Lung (tissue), 12 donors: Measurements from ENCODE around the gene KIF23. TPM values are rescaled to one million over a fixed set of nuclear protein-coding genes. Genes with fewer than 3 reads are reported as not detected.
"Not testable (repeated sequence)": the region's sequence is repeated elsewhere in the genome, so short reads cannot be mapped to it uniquely, and the experiment has no call there.

Experiments used
- ATAC-seq: fragments of 200-7000 bp; cut with Tn5 transposase; one replicate; pipeline ENCODE4 v1.9.1; 2020; ENCODE audit warnings: moderate number of reproducible peaks; ENCODE audit not compliant: insufficient read depth, low FRiP score
- DNase-seq, 3 donors: peaks; one replicate each; pipeline ENCODE4 v3.0.0-alpha.2; 2013 to 2017
- H3K27ac ChIP-seq, 2 donors: one replicate each; pipeline ENCODE4 v1.5.1; 2013; ENCODE audit warnings: mild to moderate bottlenecking in 2 of 2, moderate library complexity in 2 of 2, control low read depth in 1 of 2, inconsistent platforms in 1 of 2, low read depth in 1 of 2, low read length in 1 of 2
- H3K27me3 ChIP-seq, 3 donors: one replicate each; pipeline ENCODE4 v1.5.1; 2013; ENCODE audit warnings: low read length in 2 of 3; ENCODE audit not compliant: control insufficient read depth in 3 of 3, insufficient read depth in 3 of 3
- H3K36me3 ChIP-seq, 4 donors: one replicate each; pipeline ENCODE4 v1.5.1; 2013; ENCODE audit warnings: low read length in 4 of 4, mild to moderate bottlenecking in 1 of 4, moderate library complexity in 1 of 4; ENCODE audit not compliant: control insufficient read depth in 4 of 4, insufficient read depth in 4 of 4
- H3K4me1 ChIP-seq, 5 donors: one replicate each; pipeline ENCODE4 v1.5.1; 2013; ENCODE audit warnings: low read length in 5 of 5, mild to moderate bottlenecking in 2 of 5, moderate library complexity in 1 of 5; ENCODE audit not compliant: control insufficient read depth in 5 of 5, insufficient read depth in 5 of 5
- H3K4me3 ChIP-seq: one replicate; pipeline ENCODE4 v1.5.1; 2013; ENCODE audit warnings: mild to moderate bottlenecking, control low read depth, moderate library complexity
- H3K9ac ChIP-seq, 2 donors: one replicate each; pipeline ENCODE4 v1.5.1; 2013; ENCODE audit warnings: low read length in 2 of 2, control low read depth in 1 of 2; ENCODE audit not compliant: insufficient read depth in 1 of 2
- H3K9me3 ChIP-seq, 4 donors: one replicate each; pipeline ENCODE4 v1.5.1; 2013; ENCODE audit warnings: low read length in 3 of 4, mild to moderate bottlenecking in 1 of 4, moderate library complexity in 1 of 4; ENCODE audit not compliant: control insufficient read depth in 4 of 4, insufficient read depth in 3 of 4
- WGBS, 2 donors: extraction: QIAGEN DNeasy Blood & Tissue Kit; methylation state at CpG; one replicate each; pipeline ENCODE4 v1.1.7; 2013; 5-methylcytosine and 5-hydroxymethylcytosine counted together
- polyA plus RNA-seq, 2 donors: library from polyadenylated mRNA; stranded (reverse); fragments of 200-250 nt; gene quantifications; one replicate each; pipeline ENCODE4 v1.2.1, GENCODE V29; 2013
- total RNA-seq, 2 donors: library from RNA; depleted of rRNA in 1 of 2; stranded (reverse); fragments of >200 nt in 1 of 2; gene quantifications; one replicate each; pipeline ENCODE4 v1.2.1, GENCODE V29; 2014 to 2021
- TF ChIP-seq, protein P1 (sequence below): IDR thresholded peaks from 2 replicates; pipeline ENCODE4 v1.5.1; 2012; ENCODE audit warnings: mild to moderate bottlenecking; ENCODE audit errors: control extremely low read depth, extremely low read depth
- donor health status: control.
- donor health status: control.
- donor health status: Bipolar disorder and iron deficiency.
- donor health status: healthy.
- donor health status: DM: yes; HTN: yes; CAD: no.

KIF23 gene
- total and polyA plus RNA-seq, 4 donors: 1.4 to 15.4 (median 1.8) TPM

DNA sequence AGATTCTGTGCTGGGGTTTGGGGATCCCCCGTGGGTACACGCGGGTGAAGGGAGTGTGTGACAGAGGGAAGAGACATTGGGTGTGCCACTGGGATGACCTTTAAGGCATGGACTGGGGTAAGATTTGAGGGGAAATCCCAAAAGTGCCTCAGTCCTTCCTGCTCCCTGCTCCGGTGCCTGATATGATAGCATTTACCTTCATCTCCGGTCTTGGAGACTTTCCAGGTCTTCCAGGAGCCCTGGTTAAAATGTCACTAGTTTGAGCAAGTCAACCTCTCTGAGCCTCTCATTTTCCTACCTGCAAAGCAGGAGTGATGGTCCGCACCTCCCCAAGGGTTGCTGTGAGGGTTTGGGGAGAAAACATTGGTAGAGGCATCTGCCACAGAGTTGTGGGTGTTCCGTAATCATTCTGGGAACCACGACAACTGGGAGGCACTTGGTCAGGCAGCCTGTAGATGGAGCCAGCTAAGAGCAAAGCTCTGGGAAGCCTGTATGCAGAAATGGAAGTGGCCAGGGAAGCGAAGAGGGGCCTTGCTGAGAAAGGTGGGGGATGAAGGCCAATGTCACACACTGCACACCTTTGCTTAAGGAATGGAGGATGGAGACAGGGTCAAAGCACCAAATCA lies 33.9 kb upstream of the KIF23 start:
- ATAC-seq (no peak), DNase-seq (no peak)
- Histone ChIP-seq H3K4me1 (peaks cover 0 to 11% (median 5%) of the 10 kb centered on the region in 5 donors), H3K4me3 (no peak overlapping the region), H3K9me3 (no peaks in the 10 kb centered on the region), H3K9ac (no peak overlapping the region), H3K27me3 (no peaks in the 10 kb centered on the region), H3K36me3 (peaks cover 0 to 2% (median 0%) of the 10 kb centered on the region in 4 donors), H3K27ac (no peak overlapping the region)
- TF ChIP-seq, protein P1, sequence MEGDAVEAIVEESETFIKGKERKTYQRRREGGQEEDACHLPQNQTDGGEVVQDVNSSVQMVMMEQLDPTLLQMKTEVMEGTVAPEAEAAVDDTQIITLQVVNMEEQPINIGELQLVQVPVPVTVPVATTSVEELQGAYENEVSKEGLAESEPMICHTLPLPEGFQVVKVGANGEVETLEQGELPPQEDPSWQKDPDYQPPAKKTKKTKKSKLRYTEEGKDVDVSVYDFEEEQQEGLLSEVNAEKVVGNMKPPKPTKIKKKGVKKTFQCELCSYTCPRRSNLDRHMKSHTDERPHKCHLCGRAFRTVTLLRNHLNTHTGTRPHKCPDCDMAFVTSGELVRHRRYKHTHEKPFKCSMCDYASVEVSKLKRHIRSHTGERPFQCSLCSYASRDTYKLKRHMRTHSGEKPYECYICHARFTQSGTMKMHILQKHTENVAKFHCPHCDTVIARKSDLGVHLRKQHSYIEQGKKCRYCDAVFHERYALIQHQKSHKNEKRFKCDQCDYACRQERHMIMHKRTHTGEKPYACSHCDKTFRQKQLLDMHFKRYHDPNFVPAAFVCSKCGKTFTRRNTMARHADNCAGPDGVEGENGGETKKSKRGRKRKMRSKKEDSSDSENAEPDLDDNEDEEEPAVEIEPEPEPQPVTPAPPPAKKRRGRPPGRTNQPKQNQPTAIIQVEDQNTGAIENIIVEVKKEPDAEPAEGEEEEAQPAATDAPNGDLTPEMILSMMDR: no peak
- 84 to 85% methylated on average over 9 of the region's 9 CpGs for whole genome bisulfite sequencing, 2 donors

DNA sequence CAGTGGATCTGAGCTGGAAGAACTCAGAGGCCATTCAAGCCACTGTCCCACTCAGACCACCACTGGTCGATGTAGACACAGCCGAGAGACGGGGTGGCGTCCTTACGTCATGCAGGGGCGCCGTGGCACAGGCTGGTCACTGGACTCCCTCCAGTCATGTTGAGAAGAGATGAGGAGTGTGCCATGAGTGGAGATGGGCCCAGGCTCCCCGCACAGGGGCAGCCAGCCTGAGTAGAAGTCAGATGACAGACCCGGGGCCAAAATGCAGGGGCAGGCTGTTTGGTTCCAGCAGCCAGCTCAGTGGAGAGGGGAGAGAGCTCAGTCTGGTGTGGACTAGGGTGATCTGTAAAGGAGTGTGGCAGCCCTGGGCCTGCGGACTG lies 33.4 kb upstream of the KIF23 start:
- H3K27ac ChIP-seq: no peak overlapping the region
- peaks cover 0 to 2% (median 0%) of the 10 kb centered on the region in 4 donors for H3K36me3 ChIP-seq
- H3K4me3 ChIP-seq: no peak overlapping the region
- TF ChIP-seq, protein P1: no peak
- H3K9ac ChIP-seq: no peak overlapping the region
- peaks cover 0 to 11% (median 5%) of the 10 kb centered on the region in 5 donors for H3K4me1 ChIP-seq
- no peaks in the 10 kb centered on the region for H3K27me3 ChIP-seq
- no peak for DNase-seq
- 90 to 97% methylated on average over 10 of the region's 10 CpGs for WGBS, 2 donors
- H3K9me3 ChIP-seq: no peaks in the 10 kb centered on the region
- ATAC-seq: no peak

DNA sequence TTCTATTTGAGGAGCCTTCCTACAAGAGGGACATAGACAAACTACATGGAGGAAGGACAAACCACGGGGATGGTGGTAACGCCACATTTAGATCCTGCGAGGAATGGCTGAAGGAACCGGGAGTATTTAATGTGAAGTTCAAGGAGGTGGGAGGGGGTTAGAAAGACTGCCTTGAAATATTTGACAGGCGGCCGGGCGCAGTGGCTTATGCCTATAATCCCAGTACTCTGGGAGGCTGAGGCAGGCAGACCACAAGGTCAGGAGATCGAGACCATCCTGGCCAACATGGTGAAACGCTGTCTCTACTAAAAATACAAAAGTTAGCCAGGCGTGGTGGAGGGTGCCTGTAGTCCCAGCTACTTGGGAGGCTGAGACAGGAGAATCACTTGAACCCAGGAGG lies 32.0 kb upstream of the KIF23 start:
- H3K9ac ChIP-seq, DNase-seq, H3K4me3 ChIP-seq, H3K36me3 ChIP-seq, H3K27ac ChIP-seq, H3K9me3 ChIP-seq, H3K27me3 ChIP-seq, ATAC-seq: not testable (repeated sequence)
- H3K4me1 ChIP-seq: peaks cover 0 to 11% (median 5%) of the 10 kb centered on the region in 5 donors
- WGBS, 2 donors: 95 to 98% methylated on average over 10 of the region's 10 CpGs

DNA sequence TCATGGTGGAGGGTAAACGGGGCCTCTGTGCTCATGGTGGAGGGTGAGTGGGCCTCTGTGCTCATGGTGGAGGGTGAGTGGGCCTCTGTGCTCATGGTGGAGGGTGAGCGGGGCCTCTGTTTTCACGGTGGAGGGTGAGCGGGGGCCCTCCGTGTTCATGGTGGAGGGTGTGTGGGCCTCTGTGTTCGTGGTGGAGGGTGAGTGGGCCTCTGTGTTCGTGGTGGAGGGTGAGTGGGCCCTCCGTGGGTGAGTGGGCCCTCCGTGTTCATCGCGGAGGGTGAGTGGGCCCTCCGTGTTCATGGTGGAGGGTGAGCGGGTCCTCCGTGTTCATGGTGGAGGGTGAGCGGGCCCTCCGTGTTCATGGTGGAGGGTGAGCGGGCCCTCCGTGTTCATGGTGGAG lies 30.1 kb upstream of the KIF23 start:
- DNase-seq, H3K27me3 ChIP-seq, H3K27ac ChIP-seq, ATAC-seq, H3K4me3 ChIP-seq, H3K9me3 ChIP-seq, H3K36me3 ChIP-seq, H3K9ac ChIP-seq: not testable (repeated sequence)
- peaks cover 0 to 11% (median 5%) of the 10 kb centered on the region in 5 donors for H3K4me1 ChIP-seq
- WGBS, 2 donors: 96 to 97% methylated on average over 12 to 16 of the region's 18 CpGs
